A172 (cell line): Measurements from ENCODE around the gene MAB21L3. TPM values are rescaled to one million over a fixed set of nuclear protein-coding genes. Genes with fewer than 3 reads are reported as not detected.
A peak's percentile ranks its signal among the peaks of the same experiment; 100 is the strongest.
"Not testable (repeated sequence)": the region's sequence is repeated elsewhere in the genome, so short reads cannot be mapped to it uniquely, and the experiment has no call there.

Experiments
- DNase-seq: peaks from one replicate; pipeline ENCODE4 v3.0.0-alpha.2; 2015; ENCODE audit warnings: low spot score
- total RNA-seq: library from RNA; depleted of rRNA; stranded (reverse); fragments of >200 nt; shearing (Covaris generic); gene quantifications from 2 replicates; pipeline ENCODE4 v1.2.3, GENCODE V29; 2014

The MAB21L3 gene
- total RNA-seq, 1 experiment from 2014 or later, result not detected

- no peak for DNase-seq
Observed at GRCh38 chr1:116138277-116138792, 27.1 kb downstream of the MAB21L3 start.

- DNase-seq, result no peak
Observed at GRCh38 chr1:116139592-116140134, 28.5 kb downstream of the MAB21L3 start.

GRCh38 chr1:116144151-116144550, 33.0 kb downstream of the MAB21L3 start:
- no peak for DNase-seq

- DNase-seq, result not testable (repeated sequence)
Observed at GRCh38 chr1:116146447-116147113, 35.4 kb downstream of the MAB21L3 start.

GRCh38 chr1:116147114-116147510, 35.9 kb downstream of the MAB21L3 start:
- DNase-seq, result no peak

GRCh38 chr1:116147972-116148371, 36.8 kb downstream of the MAB21L3 start:
- no peak for DNase-seq

GRCh38 chr1:116148967-116149366, 37.8 kb downstream of the MAB21L3 start:
- DNase-seq, result no peak

- DNase-seq, result no peak
Observed at GRCh38 chr1:116150368-116150767, 39.2 kb downstream of the MAB21L3 start.

- peak; percentile 43 for DNase-seq
Observed at GRCh38 chr1:116151739-116152576, 40.8 kb downstream of the MAB21L3 start.

GRCh38 chr1:116152577-116152943, 41.4 kb downstream of the MAB21L3 start:
- DNase-seq, result no peak

GRCh38 chr1:116152950-116153691, 41.9 kb downstream of the MAB21L3 start:
- DNase-seq, result no peak

GRCh38 chr1:116153692-116154031, 42.5 kb downstream of the MAB21L3 start:
- no peak for DNase-seq

- no peak for DNase-seq
Observed at GRCh38 chr1:116154536-116154935, 43.3 kb downstream of the MAB21L3 start.

GRCh38 chr1:116157096-116157495, 45.9 kb downstream of the MAB21L3 start:
- DNase-seq, result no peak

GRCh38 chr1:116159177-116159576, 48.0 kb downstream of the MAB21L3 start:
- no peak for DNase-seq

- DNase-seq, result no peak
Observed at GRCh38 chr1:116159611-116160010, 48.4 kb downstream of the MAB21L3 start.

GRCh38 chr1:116161390-116161789, 50.2 kb downstream of the MAB21L3 start:
- DNase-seq, result no peak

GRCh38 chr1:116161877-116162390, 50.7 kb downstream of the MAB21L3 start:
- DNase-seq, result no peak

GRCh38 chr1:116163533-116163932, 52.3 kb downstream of the MAB21L3 start:
- no peak for DNase-seq

- DNase-seq, result no peak
Observed at GRCh38 chr1:116164150-116164549, 53.0 kb downstream of the MAB21L3 start.

- DNase-seq, result no peak
Observed at GRCh38 chr1:116164604-116165368, 53.6 kb downstream of the MAB21L3 start.
